Neuronal stem cell (in vitro differentiated cells): Measurements from ENCODE around the gene PBRM1. TPM values are rescaled to one million over a fixed set of nuclear protein-coding genes. Genes with fewer than 3 reads are reported as not detected.

ENCODE experiments used
- DNase-seq: peaks from one replicate; pipeline ENCODE4 v3.0.0-alpha.2; 2013; ENCODE audit warnings: low spot score
- H2AFZ ChIP-seq: one replicate; pipeline ENCODE4 v1.6.1; 2013; ENCODE audit warnings: mild to moderate bottlenecking, low read length, inconsistent platforms
- H2AK5ac ChIP-seq: 2 replicates; pipeline ENCODE4 v1.6.1; 2013; ENCODE audit warnings: low read depth, mild to moderate bottlenecking, inconsistent platforms, low read length, moderate library complexity, mixed read lengths
- H2BK120ac ChIP-seq: 2 replicates; pipeline ENCODE4 v1.6.1; 2013; ENCODE audit warnings: low read depth, mild to moderate bottlenecking, inconsistent platforms, low read length, moderate library complexity, mixed read lengths
- H2BK12ac ChIP-seq: one replicate; pipeline ENCODE4 v1.6.1; 2013; ENCODE audit warnings: low read length, inconsistent platforms
- H2BK15ac ChIP-seq: 2 replicates; pipeline ENCODE4 v1.6.1; 2013; ENCODE audit warnings: mild to moderate bottlenecking, low read length, inconsistent platforms, mixed read lengths
- H2BK5ac ChIP-seq: one replicate; pipeline ENCODE4 v1.6.1; 2013; ENCODE audit warnings: inconsistent platforms, mild to moderate bottlenecking, low read length, moderate library complexity
- H3K14ac ChIP-seq: one replicate; pipeline ENCODE4 v1.6.1; 2013; ENCODE audit warnings: low read length, inconsistent platforms
- H3K18ac ChIP-seq: 2 replicates; pipeline ENCODE4 v1.6.1; 2013; ENCODE audit warnings: low read length, inconsistent platforms
- H3K23ac ChIP-seq: 2 replicates; pipeline ENCODE4 v1.6.1; 2013; ENCODE audit warnings: low read depth, mild to moderate bottlenecking, mixed read lengths, low read length, inconsistent platforms; ENCODE audit not compliant: poor library complexity
- H3K27ac ChIP-seq: replicated peaks from 3 replicates; pipeline ENCODE4 v1.5.1; 2013; ENCODE audit warnings: low read length, inconsistent platforms
- H3K27me3 ChIP-seq, 3 experiments: 2 replicates each; pipeline ENCODE4 v1.6.1; 2013; ENCODE audit warnings: low read length in 3 of 3, mild to moderate bottlenecking in 2 of 3, inconsistent platforms in 1 of 3, low read depth in 1 of 3, mixed read lengths in 1 of 3, moderate library complexity in 1 of 3; ENCODE audit not compliant: control insufficient read depth in 3 of 3, insufficient read depth in 3 of 3
- H3K36me3 ChIP-seq, 2 donors: replicated peaks in 1 of 2; 2 replicates each; pipeline ENCODE4 v1.6.1; 2013; ENCODE audit warnings: low read length in 2 of 2; ENCODE audit not compliant: control insufficient read depth in 2 of 2, insufficient read depth in 2 of 2
- H3K4ac ChIP-seq: 2 replicates; pipeline ENCODE4 v1.6.1; 2013; ENCODE audit warnings: inconsistent platforms, mild to moderate bottlenecking, low read length, moderate library complexity
- H3K4me1 ChIP-seq, 2 donors: 1 replicate in 1 of 2; 2 replicates in 1 of 2; pipeline ENCODE4 v1.6.1; 2013; ENCODE audit warnings: low read length in 2 of 2, low read depth in 1 of 2; ENCODE audit not compliant: control insufficient read depth in 2 of 2, insufficient read depth in 1 of 2
- H3K4me2 ChIP-seq: one replicate; pipeline ENCODE4 v1.6.1; 2013; ENCODE audit warnings: mild to moderate bottlenecking, low read length, inconsistent platforms; ENCODE audit not compliant: insufficient read depth, poor library complexity, severe bottlenecking
- H3K4me3 ChIP-seq, 2 donors: 2 replicates each; pipeline ENCODE4 v1.5.1; 2013; ENCODE audit warnings: low read length in 2 of 2, mild to moderate bottlenecking in 2 of 2, inconsistent platforms in 1 of 2, moderate library complexity in 1 of 2
- H3K79me1 ChIP-seq: one replicate; pipeline ENCODE4 v1.6.1; 2013; ENCODE audit warnings: low read depth, mild to moderate bottlenecking, inconsistent platforms, low read length, moderate library complexity
- H3K9ac ChIP-seq: one replicate; pipeline ENCODE4 v1.6.1; 2013; ENCODE audit warnings: mild to moderate bottlenecking, low read depth, low read length, inconsistent platforms; ENCODE audit not compliant: poor library complexity
- H3K9me3 ChIP-seq, 2 donors: replicated peaks in 1 of 2; 2 replicates each; pipeline versions ENCODE3 to v1.6.1; 2013; ENCODE audit warnings: low read length in 2 of 2, mild to moderate bottlenecking in 2 of 2, inconsistent platforms in 1 of 2, low read depth in 1 of 2, mixed read lengths in 1 of 2, moderate library complexity in 1 of 2; ENCODE audit not compliant: control insufficient read depth in 2 of 2, insufficient read depth in 1 of 2
- H4K8ac ChIP-seq: one replicate; pipeline ENCODE4 v1.6.1; 2013; ENCODE audit warnings: low read depth, mild to moderate bottlenecking, inconsistent platforms, low read length, moderate library complexity
- H4K91ac ChIP-seq: one replicate; pipeline ENCODE4 v1.6.1; 2013; ENCODE audit warnings: low read length, low read depth, mild to moderate bottlenecking, inconsistent platforms; ENCODE audit not compliant: poor library complexity
- WGBS, 2 donors: extraction: QIAGEN DNeasy Blood & Tissue Kit; methylation state at CpG; one replicate each; pipeline ENCODE4 v1.1.7; 2013; ENCODE audit warnings: missing lambda C conversion rate in 2 of 2, mixed read lengths in 1 of 2; ENCODE audit not compliant: insufficient read length in 2 of 2, insufficient replicate concordance in 1 of 2; ENCODE audit errors: extremely low coverage in 2 of 2; 5-methylcytosine and 5-hydroxymethylcytosine counted together
- polyA plus RNA-seq, 2 experiments: library from polyadenylated mRNA; stranded (reverse); fragments of 200-250 nt; gene quantifications; one replicate each; pipeline ENCODE4 v1.2.3, GENCODE V29; 2013

The PBRM1 gene
- 39.5 TPM for polyA plus RNA-seq (2013, experiment 1 of 2)
- 40.6 TPM for polyA plus RNA-seq (2013, experiment 2 of 2)

DNA sequence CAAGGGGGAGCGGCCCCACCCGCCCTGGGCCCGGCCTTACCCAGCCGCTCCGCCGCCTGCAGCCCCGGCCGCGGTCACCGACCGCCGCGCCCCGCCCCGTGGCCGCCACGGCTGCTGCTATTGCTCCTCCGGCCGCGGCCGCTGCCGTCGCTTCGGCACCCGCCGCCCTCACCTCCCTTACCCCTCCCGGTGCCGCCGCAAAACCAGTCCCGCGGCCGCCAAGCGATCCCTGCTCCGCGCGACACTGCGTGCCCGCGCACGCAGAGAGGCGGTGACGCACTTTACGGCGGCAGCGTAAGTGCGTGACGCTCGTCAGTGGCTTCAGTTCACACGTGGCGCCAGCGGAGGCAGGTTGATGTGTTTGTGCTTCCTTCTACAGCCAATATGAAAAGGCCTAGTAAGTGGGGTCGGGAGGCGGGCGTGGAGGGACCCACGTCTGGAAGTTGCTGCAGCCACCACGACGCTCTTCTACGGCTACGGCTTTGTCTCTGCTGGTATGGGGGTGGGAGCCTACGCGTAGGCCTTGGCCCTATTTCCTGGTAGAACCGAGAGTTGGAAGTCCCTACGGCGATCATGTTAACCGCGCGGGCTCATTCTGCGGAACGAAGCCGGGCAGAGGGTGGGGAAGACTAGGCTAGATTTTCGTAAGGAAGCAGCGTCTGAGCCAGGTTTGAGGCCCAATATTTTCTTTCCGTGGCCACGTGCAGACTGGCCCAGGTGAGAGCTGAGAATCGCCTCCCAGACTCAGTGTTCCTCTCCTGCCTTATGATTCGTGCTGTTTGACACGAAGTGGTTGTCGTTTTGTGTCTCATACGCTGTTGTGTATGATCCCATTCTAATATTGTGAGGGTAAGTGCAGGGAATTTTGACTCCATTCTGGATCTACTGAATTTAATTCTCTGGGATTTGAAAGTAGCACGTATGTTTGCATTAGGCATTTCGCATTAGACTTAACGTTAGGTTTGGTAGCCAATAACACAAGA, at the start of gene PBRM1, which contains the start of gene GNL3:
TSS of gene PBRM1 (minus strand) at position 205 of the 983 bp plus-strand sequence.
TSS of gene GNL3 (plus strand) at position 324 of the 983 bp plus-strand sequence. CDS start at position 385, 61 bp downstream.
- no peak within 1 kb of the TSS for H4K8ac ChIP-seq

DNA sequence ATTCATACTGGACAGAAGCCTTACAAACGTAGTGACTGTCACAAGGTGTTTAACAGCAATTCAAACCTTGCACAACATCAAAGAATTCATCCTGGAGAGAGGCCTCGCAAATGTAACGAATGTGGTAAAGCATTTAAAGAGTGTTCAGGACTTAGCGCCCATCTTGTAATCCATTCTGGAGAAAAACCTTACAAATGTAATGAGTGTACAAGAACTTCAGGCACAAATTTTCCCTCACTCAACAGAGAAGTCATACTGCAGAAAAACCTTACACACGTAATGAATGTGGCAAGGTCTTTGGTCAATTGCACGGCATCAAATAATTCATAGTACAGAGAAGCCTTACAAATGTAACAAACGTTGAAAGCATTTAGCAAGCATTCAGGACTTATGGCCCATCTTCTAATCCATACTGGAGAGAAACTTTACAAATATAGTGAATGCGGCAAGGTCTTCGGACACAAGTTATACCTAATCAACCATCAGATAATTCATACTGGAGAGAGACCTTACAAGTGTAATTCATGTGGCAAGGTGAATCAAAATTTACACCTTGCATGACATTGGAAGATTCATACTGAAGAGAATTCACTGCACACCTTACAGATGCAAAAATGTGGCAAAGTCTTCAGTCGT, 47.7 kb upstream of the PBRM1 start:
- H4K8ac ChIP-seq = no peak overlapping the region
- H3K4me3 ChIP-seq = no peak overlapping the region
- no peak overlapping the region for H4K91ac ChIP-seq
- H3K4me1 ChIP-seq = no peaks in the 10 kb centered on the region
- no peak overlapping the region for H3K18ac ChIP-seq
- H3K9ac ChIP-seq = no peak overlapping the region
- peaks cover 23 to 92% of the 10 kb centered on the region in 2 donors for H3K36me3 ChIP-seq
- H3K27me3 ChIP-seq = no peaks in the 10 kb centered on the region
- peaks cover 4 to 49% of the 10 kb centered on the region in 2 donors for H3K9me3 ChIP-seq
- H2BK12ac ChIP-seq = no peak overlapping the region
- H3K23ac ChIP-seq = no peak overlapping the region
- no peak overlapping the region for H2BK15ac ChIP-seq
- H3K14ac ChIP-seq = no peak overlapping the region
- H3K27ac ChIP-seq = no peak overlapping the region
- no peak overlapping the region for H2BK120ac ChIP-seq
- H3K4me2 ChIP-seq = no peak overlapping the region
- no peak for DNase-seq
- no peak overlapping the region for H2AK5ac ChIP-seq
- no peaks in the 10 kb centered on the region for H3K79me1 ChIP-seq
- no CpG with 5 or more reads among the region's 10 CpGs for WGBS, 2 donors
- no peak overlapping the region for H3K4ac ChIP-seq
- no peak overlapping the region for H2BK5ac ChIP-seq
- no peak overlapping the region for H2AFZ ChIP-seq

More for the DNA sequence above, at the start of gene PBRM1, which contains the start of gene GNL3:
- no peak within 1 kb of the TSS for H2BK12ac ChIP-seq
- H4K91ac ChIP-seq = peak within 1 kb of the TSS; percentile 76
- H3K14ac ChIP-seq = peak within 1 kb of the TSS; percentile 97
- H3K23ac ChIP-seq = peak within 1 kb of the TSS; percentile 96
- no peak within 1 kb of the TSS for H2BK120ac ChIP-seq
- no peak within 1 kb of the TSS for H2BK5ac ChIP-seq
- H3K9ac ChIP-seq = peak within 1 kb of the TSS; percentile 94
- no peak within 1 kb of the TSS for H3K4ac ChIP-seq
- H3K27me3 ChIP-seq = no peaks in the 10 kb centered on the region
- H3K27ac ChIP-seq = peak within 1 kb of the TSS; percentile 95
- H2AK5ac ChIP-seq = no peak within 1 kb of the TSS
- peak within 1 kb of the TSS; percentile 81 to 95 for H3K4me3 ChIP-seq
- peak within 1 kb of the TSS; percentile 49 for H3K4me2 ChIP-seq
- H3K18ac ChIP-seq = peak within 1 kb of the TSS; percentile 99
- H3K36me3 ChIP-seq = peaks cover 26 to 66% of the 10 kb centered on the region in 2 donors
- no CpG with 5 or more reads among the region's 82 CpGs for WGBS, 2 donors
- peak; percentile 93 for DNase-seq
- H2BK15ac ChIP-seq = no peak within 1 kb of the TSS
- peaks cover 2 to 22% of the 10 kb centered on the region in 2 donors for H3K4me1 ChIP-seq
- peaks cover under 1% of the 10 kb centered on the region for H3K79me1 ChIP-seq
- H2AFZ ChIP-seq = peak within 1 kb of the TSS; percentile 89
- H3K9me3 ChIP-seq = no peaks in the 10 kb centered on the region

DNA sequence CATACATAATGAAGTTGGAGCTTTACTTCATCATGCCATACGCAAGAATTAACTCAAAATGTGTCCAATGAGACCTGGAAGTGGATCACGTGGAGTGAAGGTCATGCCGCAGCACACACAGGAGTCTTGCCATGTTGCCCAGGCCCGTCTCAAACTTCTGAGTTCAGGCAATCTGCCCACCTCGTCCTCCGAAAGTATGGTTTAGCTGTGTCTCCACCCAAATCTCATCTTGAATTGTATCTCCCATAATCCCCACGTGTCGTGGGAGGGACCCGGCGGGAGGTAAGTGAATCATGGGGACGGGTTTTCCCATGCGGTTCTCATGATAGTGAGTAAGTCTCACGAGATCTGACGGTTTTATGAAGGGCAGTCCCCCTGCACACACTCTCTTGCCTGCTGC, 45.9 kb upstream of the PBRM1 start:
- no peak overlapping the region for H4K8ac ChIP-seq
- no peak overlapping the region for H3K27ac ChIP-seq
- no peak overlapping the region for H2BK120ac ChIP-seq
- no peaks in the 10 kb centered on the region for H3K4me1 ChIP-seq
- no CpG with 5 or more reads among the region's 14 CpGs for WGBS, 2 donors
- no peak overlapping the region for H3K4me2 ChIP-seq
- no peak overlapping the region for H3K4me3 ChIP-seq
- H3K36me3 ChIP-seq = peaks cover 18 to 76% of the 10 kb centered on the region in 2 donors
- H3K23ac ChIP-seq = no peak overlapping the region
- no peaks in the 10 kb centered on the region for H3K27me3 ChIP-seq
- H3K9ac ChIP-seq = no peak overlapping the region
- no peak for DNase-seq
- no peak overlapping the region for H2AFZ ChIP-seq
- H4K91ac ChIP-seq = no peak overlapping the region
- no peak overlapping the region for H3K4ac ChIP-seq
- H3K9me3 ChIP-seq = peaks cover 4 to 56% of the 10 kb centered on the region in 2 donors
- H2BK12ac ChIP-seq = no peak overlapping the region
- H3K14ac ChIP-seq = no peak overlapping the region
- H3K18ac ChIP-seq = no peak overlapping the region
- no peaks in the 10 kb centered on the region for H3K79me1 ChIP-seq
- H2AK5ac ChIP-seq = no peak overlapping the region
- H2BK5ac ChIP-seq = no peak overlapping the region
- no peak overlapping the region for H2BK15ac ChIP-seq

- peaks cover 16 to 68% of the 10 kb centered on the region in 2 donors for H3K36me3 ChIP-seq
- no peak for DNase-seq
- H4K8ac ChIP-seq = no peak overlapping the region
- peaks cover 4 to 53% of the 10 kb centered on the region in 2 donors for H3K9me3 ChIP-seq
- H3K14ac ChIP-seq = no peak overlapping the region
- H3K23ac ChIP-seq = no peak overlapping the region
- no peaks in the 10 kb centered on the region for H3K79me1 ChIP-seq
- H3K18ac ChIP-seq = no peak overlapping the region
- no peak overlapping the region for H2BK5ac ChIP-seq
- H2AK5ac ChIP-seq = no peak overlapping the region
- no peak overlapping the region for H3K4me2 ChIP-seq
- no peak overlapping the region for H3K4me3 ChIP-seq
- no peak overlapping the region for H2BK120ac ChIP-seq
- H4K91ac ChIP-seq = no peak overlapping the region
- no peaks in the 10 kb centered on the region for H3K27me3 ChIP-seq
- no peak overlapping the region for H3K27ac ChIP-seq
- no peak overlapping the region for H2BK12ac ChIP-seq
- no peak overlapping the region for H3K9ac ChIP-seq
- no peak overlapping the region for H3K4ac ChIP-seq
- no peak overlapping the region for H2AFZ ChIP-seq
- no peaks in the 10 kb centered on the region for H3K4me1 ChIP-seq
- no peak overlapping the region for H2BK15ac ChIP-seq
These were observed 45.0 kb upstream of the PBRM1 start for GRCh38 chr3:52730681-52731080.
